ENCODE measurements around the gene CX3CL1. TPM values are rescaled to one million over a fixed set of nuclear protein-coding genes. Genes with fewer than 3 reads are reported as not detected.

CX3CL1 gene
- total RNA-seq, 1 experiment from 2014 or later: not detected

GRCh38 chr16:57427824-57428223 is 55.5 kb downstream of the CX3CL1 start:
- Histone ChIP-seq H3K36me3 (ENCODE audit: low read depth, low read length) (peaks cover 10% of the 10 kb centered on the region), H4K20me1 (ENCODE audit: low read length) (no peaks in the 10 kb centered on the region), H3K9me3 (ENCODE audit: low read length) (no peaks in the 10 kb centered on the region), H3K9ac (ENCODE audit: low read length) (no peak overlapping the region), H3K4me2 (ENCODE audit: low read length) (no peak overlapping the region), H2AFZ (ENCODE audit: low read length) (no peak overlapping the region), H3K27ac (ENCODE audit: low read length) (no peak overlapping the region), H3K9me2 (replicated peaks; ENCODE audit: low read length) (no peaks in the 10 kb centered on the region), H3K4me3 (ENCODE audit: low read length) (no peak overlapping the region), H3K79me2 (ENCODE audit: low read length) (no peaks in the 10 kb centered on the region), H3K27me3 (ENCODE audit: low read length) (no peaks in the 10 kb centered on the region), H3F3A (ENCODE audit: low read length, unreplicated experiment) (no peaks in the 10 kb centered on the region), H3K4me1 (ENCODE audit: insufficient read depth, low read length) (no peaks in the 10 kb centered on the region)
- DNase-seq (no peak), ATAC-seq (no peak)
- no TSS peak for BruUV-seq (replicated peaks)
- no peak for TF ChIP-seq EZH2phosphoT487 (IDR thresholded peaks at IDR 0.05; ENCODE audit: borderline replicate concordance, low read length)
- no peak for TF ChIP-seq EZH2 (IDR thresholded peaks at IDR 0.05; ENCODE audit: low read length, unreplicated experiment)
- TF ChIP-seq CTCF (conservative IDR thresholded peaks at IDR 0.05; ENCODE audit: low read depth, low read length): no peak
- ChIA-PET POLR2A (ENCODE audit: unreplicated experiment) (no interaction called here), CTCF (no interaction called here)
- intact Hi-C loops (cut with micrococcal nuclease): no loop called here

DNA sequence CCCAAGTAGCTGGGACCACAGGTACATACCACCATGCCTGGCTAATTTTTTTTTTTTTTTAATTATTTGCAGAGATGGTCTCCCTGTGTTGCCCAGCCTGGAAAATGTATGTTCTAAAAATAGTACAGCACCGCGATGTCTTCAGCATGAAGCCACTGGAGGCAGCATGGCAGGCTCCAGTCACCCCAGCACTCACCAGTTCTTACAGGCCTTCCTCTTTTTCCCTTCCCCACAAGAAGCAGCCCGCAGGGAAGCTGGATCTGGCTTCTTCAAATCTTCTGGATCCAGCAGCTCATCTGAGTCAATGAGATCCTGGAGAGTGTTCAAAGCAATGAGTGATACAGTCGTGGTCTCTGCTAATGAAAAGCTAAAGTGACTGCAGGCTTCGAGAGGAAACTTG is 58.7 kb downstream of the CX3CL1 start:
- no peak overlapping the region for H3K4me3 ChIP-seq (ENCODE audit: low read length)
- no peaks in the 10 kb centered on the region for H3K4me1 ChIP-seq (ENCODE audit: insufficient read depth, low read length)
- no peaks in the 10 kb centered on the region for H3K79me2 ChIP-seq (ENCODE audit: low read length)
- H3F3A ChIP-seq (ENCODE audit: low read length, unreplicated experiment): no peaks in the 10 kb centered on the region
- POLR2A ChIA-PET (ENCODE audit: unreplicated experiment): no interaction called here
- H2AFZ ChIP-seq (ENCODE audit: low read length): no peak overlapping the region
- no peaks in the 10 kb centered on the region for H3K9me3 ChIP-seq (ENCODE audit: low read length)
- H3K27ac ChIP-seq (ENCODE audit: low read length): no peak overlapping the region
- no peak for ATAC-seq
- no peaks in the 10 kb centered on the region for H3K9me2 ChIP-seq (replicated peaks; ENCODE audit: low read length)
- no peaks in the 10 kb centered on the region for H3K27me3 ChIP-seq (ENCODE audit: low read length)
- TF ChIP-seq CTCF (conservative IDR thresholded peaks at IDR 0.05; ENCODE audit: low read depth, low read length) (no peak), EZH2 (IDR thresholded peaks at IDR 0.05; ENCODE audit: low read length, unreplicated experiment) (no peak), EZH2phosphoT487 (IDR thresholded peaks at IDR 0.05; ENCODE audit: borderline replicate concordance, low read length) (no peak)
- DNase-seq: no peak
- BruUV-seq (replicated peaks): no TSS peak
- CTCF ChIA-PET: no interaction called here
- no peak overlapping the region for H3K4me2 ChIP-seq (ENCODE audit: low read length)
- intact Hi-C loops (cut with micrococcal nuclease): no loop called here
- no peak overlapping the region for H3K9ac ChIP-seq (ENCODE audit: low read length)
- H3K36me3 ChIP-seq (ENCODE audit: low read depth, low read length): peaks cover 21% of the 10 kb centered on the region
- H4K20me1 ChIP-seq (ENCODE audit: low read length): no peaks in the 10 kb centered on the region

DNA sequence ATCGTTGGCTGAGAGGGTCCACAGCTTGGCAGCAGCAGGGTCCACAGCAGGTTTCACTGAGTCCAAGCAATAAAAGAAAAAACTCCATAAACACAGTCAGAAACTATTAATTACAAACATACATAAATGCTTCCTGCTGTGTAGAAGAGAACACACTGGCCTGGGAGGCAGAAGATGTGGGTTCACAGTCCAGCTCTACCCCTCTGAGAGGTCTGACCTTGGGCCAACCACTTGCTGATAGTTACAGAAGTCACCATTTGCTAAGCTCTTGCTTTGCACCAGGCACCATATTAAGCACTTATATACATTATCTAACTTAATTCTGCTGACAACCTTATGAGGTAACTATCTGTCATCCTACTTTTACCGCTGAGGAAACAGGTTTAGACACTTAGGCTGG is 60.2 kb downstream of the CX3CL1 start:
- peaks cover 21% of the 10 kb centered on the region for H3K36me3 ChIP-seq (ENCODE audit: low read depth, low read length)
- H3K79me2 ChIP-seq (ENCODE audit: low read length): no peaks in the 10 kb centered on the region
- no peaks in the 10 kb centered on the region for H3K27me3 ChIP-seq (ENCODE audit: low read length)
- ATAC-seq: no peak
- no peak for DNase-seq
- H3K4me1 ChIP-seq (ENCODE audit: insufficient read depth, low read length): no peaks in the 10 kb centered on the region
- H4K20me1 ChIP-seq (ENCODE audit: low read length): no peaks in the 10 kb centered on the region
- H3K9me3 ChIP-seq (ENCODE audit: low read length): no peaks in the 10 kb centered on the region
- CTCF ChIA-PET: no interaction called here
- H3K4me2 ChIP-seq (ENCODE audit: low read length): no peak overlapping the region
- H3K9me2 ChIP-seq (replicated peaks; ENCODE audit: low read length): no peaks in the 10 kb centered on the region
- H2AFZ ChIP-seq (ENCODE audit: low read length): no peak overlapping the region
- no peak overlapping the region for H3K9ac ChIP-seq (ENCODE audit: low read length)
- intact Hi-C loops (cut with micrococcal nuclease): no loop called here
- no peaks in the 10 kb centered on the region for H3F3A ChIP-seq (ENCODE audit: low read length, unreplicated experiment)
- H3K4me3 ChIP-seq (ENCODE audit: low read length): no peak overlapping the region
- POLR2A ChIA-PET (ENCODE audit: unreplicated experiment): interaction anchor here (0.5 kb wide), 1 partner anchor 40 kb away, joined by 4 read pairs; no protein-coding TSS in a partner anchor
- H3K27ac ChIP-seq (ENCODE audit: low read length): no peak overlapping the region
- no peak for TF ChIP-seq EZH2 (IDR thresholded peaks at IDR 0.05; ENCODE audit: low read length, unreplicated experiment)
- no TSS peak for BruUV-seq (replicated peaks)
